NCI-H460 (cell line): ENCODE measurements around the gene LCN12. TPM values are rescaled to one million over a fixed set of nuclear protein-coding genes. Genes with fewer than 3 reads are reported as not detected.

Source experiments
- DNase-seq: peaks from one replicate; pipeline ENCODE4 v3.0.0-alpha.2; 2016; ENCODE audit warnings: low read depth; ENCODE audit errors: extremely low read depth
- total RNA-seq: library from RNA; depleted of rRNA; stranded (reverse); fragments of >200 nt; shearing (Covaris generic); gene quantifications from 2 replicates; pipeline ENCODE4 v1.2.3, GENCODE V29; 2014

LCN12 gene
- total RNA-seq, 1 experiment from 2014 or later, result 1.5 TPM

GRCh38 chr9:136971746-136972145 lies 19.7 kb downstream of the LCN12 start:
- DNase-seq, result no peak

- no peak for DNase-seq
Measured at GRCh38 chr9:136972335-136972734, 20.3 kb downstream of the LCN12 start.

- DNase-seq, result no peak
Measured at GRCh38 chr9:136972743-136973142, 20.7 kb downstream of the LCN12 start.

- DNase-seq, result no peak
Measured at GRCh38 chr9:136973618-136974617, 21.8 kb downstream of the LCN12 start.

GRCh38 chr9:136974817-136975535 lies 22.9 kb downstream of the LCN12 start:
- no peak for DNase-seq

- DNase-seq, result no peak
Measured at GRCh38 chr9:136975644-136976043, 23.6 kb downstream of the LCN12 start.

GRCh38 chr9:136977223-136977622 lies 25.1 kb downstream of the LCN12 start, which contains the start of gene PTGDS:
PTGDS (plus strand) TSS chr9:136977504; CDS start chr9:136977579, 75 bp downstream.
- DNase-seq, result no peak

- no peak for DNase-seq
Measured at GRCh38 chr9:136977649-136978072, 25.6 kb downstream of the LCN12 start.

- DNase-seq, result peak; percentile 30
Measured at GRCh38 chr9:136978073-136978864, 26.2 kb downstream of the LCN12 start.

GRCh38 chr9:136978865-136979544 lies 26.9 kb downstream of the LCN12 start:
- no peak for DNase-seq

- DNase-seq, result no peak
Measured at GRCh38 chr9:136979769-136980587, 27.9 kb downstream of the LCN12 start.

- no peak for DNase-seq
Measured at GRCh38 chr9:136980669-136981478, 28.8 kb downstream of the LCN12 start.

- no peak for DNase-seq
Measured at GRCh38 chr9:136981588-136982231, 29.6 kb downstream of the LCN12 start.

- DNase-seq, result no peak
Measured at GRCh38 chr9:136982232-136983051, 30.4 kb downstream of the LCN12 start, which contains the start of gene LCNL1. LCNL1 (plus strand) TSS chr9:136982993; CDS start chr9:136983587, 594 bp downstream.

GRCh38 chr9:136983167-136983566 lies 31.1 kb downstream of the LCN12 start:
- DNase-seq, result no peak

GRCh38 chr9:136983656-136984314 lies 31.7 kb downstream of the LCN12 start:
- DNase-seq, result no peak
